Ectodermal cell (in vitro differentiated cells): ENCODE measurements around the gene SLC16A9.
"Not testable (repeated sequence)": the region's sequence is repeated elsewhere in the genome, so short reads cannot be mapped to it uniquely, and the experiment has no call there.

Experiments used
- H3K27ac ChIP-seq: 2 replicates; pipeline ENCODE4 v1.7.0; 2013; ENCODE audit warnings: mild to moderate bottlenecking, low read depth, low read length; ENCODE audit not compliant: insufficient read depth, poor library complexity, severe bottlenecking
- H3K27me3 ChIP-seq: 2 replicates; pipeline ENCODE4 v1.7.0; 2013; ENCODE audit warnings: mild to moderate bottlenecking, low read length; ENCODE audit not compliant: insufficient read depth, control insufficient read depth, poor library complexity, severe bottlenecking
- H3K36me3 ChIP-seq: one replicate; pipeline ENCODE4 v1.7.0; 2013; ENCODE audit warnings: low read length; ENCODE audit not compliant: control insufficient read depth, insufficient read depth
- H3K4me1 ChIP-seq: one replicate; pipeline ENCODE4 v1.7.0; 2013; ENCODE audit warnings: low read length; ENCODE audit not compliant: control insufficient read depth, insufficient read depth
- H3K4me3 ChIP-seq: 2 replicates; pipeline ENCODE4 v1.7.0; 2013; ENCODE audit warnings: low read depth, low read length, control low read depth; ENCODE audit not compliant: insufficient read depth
- H3K9me3 ChIP-seq: 2 replicates; pipeline ENCODE4 v1.7.0; 2013; ENCODE audit warnings: mild to moderate bottlenecking, low read length, moderate library complexity; ENCODE audit not compliant: control insufficient read depth
- WGBS, 2 experiments: methylation state at CpG; one replicate each; pipeline ENCODE4 v1.1.7; 2013; ENCODE audit warnings: missing lambda C conversion rate in 2 of 2; 5-methylcytosine and 5-hydroxymethylcytosine counted together

SLC16A9 gene

GRCh38 chr10:59744156-59744555 lies 34.5 kb upstream of the SLC16A9 start:
- not testable (repeated sequence) for H3K27me3 ChIP-seq, H3K4me1 ChIP-seq, H3K4me3 ChIP-seq, H3K27ac ChIP-seq, H3K9me3 ChIP-seq, H3K36me3 ChIP-seq
- 91 to 92% methylated on average over 32 of the region's 32 CpGs for WGBS, 2 experiments

- Histone ChIP-seq H3K4me1 (no peaks in the 10 kb centered on the region), H3K9me3 (no peaks in the 10 kb centered on the region), H3K4me3 (no peak overlapping the region), H3K36me3 (no peaks in the 10 kb centered on the region), H3K27ac (no peak overlapping the region), H3K27me3 (no peaks in the 10 kb centered on the region)
- WGBS, 2 experiments = 88 to 92% methylated on average over 5 of the region's 5 CpGs
These were observed 31.9 kb upstream of the SLC16A9 start for GRCh38 chr10:59741583-59741982.

DNA sequence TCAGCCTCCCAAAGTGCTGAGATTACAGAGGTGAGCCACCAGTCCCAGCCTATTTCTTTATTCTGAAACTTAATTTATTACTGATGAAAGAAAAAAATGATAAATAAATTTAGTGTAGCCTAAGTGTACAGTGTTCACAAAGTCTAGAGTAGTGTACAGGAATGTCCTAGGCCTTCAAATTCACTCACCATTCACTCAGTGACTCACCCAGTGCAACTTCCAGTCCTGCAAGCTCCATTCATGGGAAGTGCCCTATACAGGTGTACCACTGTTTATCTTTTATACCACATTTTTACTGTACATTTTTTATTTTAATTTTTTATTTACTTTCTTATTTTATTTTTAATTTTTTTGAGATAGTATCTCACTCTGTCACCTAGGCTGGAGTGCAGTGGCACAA lies 31.4 kb upstream of the SLC16A9 start:
- no peaks in the 10 kb centered on the region for H3K27me3 ChIP-seq
- H3K36me3 ChIP-seq = no peaks in the 10 kb centered on the region
- H3K9me3 ChIP-seq = no peaks in the 10 kb centered on the region
- no peak overlapping the region for H3K27ac ChIP-seq
- no peaks in the 10 kb centered on the region for H3K4me1 ChIP-seq
- no peak overlapping the region for H3K4me3 ChIP-seq

- no peak overlapping the region for H3K27ac ChIP-seq
- H3K36me3 ChIP-seq = no peaks in the 10 kb centered on the region
- 93 to 95% methylated on average over 1 of the region's 1 CpG for WGBS, 2 experiments
- H3K4me3 ChIP-seq = no peak overlapping the region
- no peaks in the 10 kb centered on the region for H3K9me3 ChIP-seq
- no peaks in the 10 kb centered on the region for H3K27me3 ChIP-seq
- H3K4me1 ChIP-seq = no peaks in the 10 kb centered on the region
These were observed 27.1 kb upstream of the SLC16A9 start for GRCh38 chr10:59736749-59737148.

DNA sequence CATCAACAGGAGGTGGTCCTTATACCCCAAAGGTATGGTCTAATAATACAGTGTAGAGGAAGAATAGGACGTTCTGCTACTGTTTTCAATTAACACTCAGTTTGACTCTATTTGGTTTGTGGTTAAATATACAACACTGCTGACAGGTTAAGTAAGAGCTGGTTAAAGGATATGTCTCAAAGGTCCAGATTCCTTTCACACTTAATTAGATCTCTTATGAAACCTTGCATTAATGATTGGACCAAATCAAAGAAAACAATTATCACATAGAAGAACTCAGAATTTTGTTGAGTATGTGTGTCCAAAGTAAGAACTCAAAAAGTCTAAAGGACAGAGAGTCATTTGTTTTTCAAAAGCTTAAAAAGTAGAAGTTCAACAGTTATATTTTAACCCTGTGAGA lies 25.6 kb upstream of the SLC16A9 start:
- Histone ChIP-seq H3K27ac (no peak overlapping the region), H3K4me1 (no peaks in the 10 kb centered on the region), H3K36me3 (no peaks in the 10 kb centered on the region), H3K27me3 (no peaks in the 10 kb centered on the region), H3K4me3 (no peak overlapping the region), H3K9me3 (no peaks in the 10 kb centered on the region)
- 100% methylated on average over 1 of the region's 1 CpG for WGBS, 2 experiments

GRCh38 chr10:59734014-59734462 lies 24.4 kb upstream of the SLC16A9 start:
- 78 to 81% methylated on average over 3 of the region's 3 CpGs for WGBS, 2 experiments
- H3K27me3 ChIP-seq = no peaks in the 10 kb centered on the region
- H3K4me1 ChIP-seq = no peaks in the 10 kb centered on the region
- H3K27ac ChIP-seq = no peak overlapping the region
- H3K4me3 ChIP-seq = no peak overlapping the region
- H3K36me3 ChIP-seq = no peaks in the 10 kb centered on the region
- no peaks in the 10 kb centered on the region for H3K9me3 ChIP-seq

GRCh38 chr10:59733321-59734013 lies 23.8 kb upstream of the SLC16A9 start:
- 95 to 96% methylated on average over 16 of the region's 16 CpGs for WGBS, 2 experiments
- H3K36me3 ChIP-seq, H3K27me3 ChIP-seq, H3K27ac ChIP-seq, H3K9me3 ChIP-seq, H3K4me3 ChIP-seq, H3K4me1 ChIP-seq: not testable (repeated sequence)

GRCh38 chr10:59732849-59733248 lies 23.2 kb upstream of the SLC16A9 start:
- H3K9me3 ChIP-seq, H3K27me3 ChIP-seq, H3K27ac ChIP-seq, H3K4me1 ChIP-seq, H3K36me3 ChIP-seq, H3K4me3 ChIP-seq: not testable (repeated sequence)
- 92 to 94% methylated on average over 4 of the region's 4 CpGs for WGBS, 2 experiments

DNA sequence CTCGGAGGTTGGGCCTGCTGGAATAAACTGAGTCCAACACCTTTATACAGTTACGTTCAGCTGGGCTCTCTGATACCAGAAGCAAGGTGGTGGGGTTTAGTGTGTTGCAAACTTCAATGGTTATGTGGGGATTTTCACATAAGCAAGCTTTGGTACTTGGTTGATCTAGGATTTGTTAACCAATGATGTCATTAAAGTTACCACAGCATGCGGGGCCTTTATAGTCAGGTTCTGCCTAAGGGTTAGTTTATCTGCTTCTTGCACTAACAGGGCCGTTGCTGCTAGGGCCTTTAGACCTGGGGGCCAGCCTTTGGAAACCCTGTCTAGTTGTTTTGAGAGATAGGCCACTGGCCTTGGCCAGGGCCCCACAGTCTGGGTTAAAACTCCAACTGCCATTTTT lies 19.5 kb upstream of the SLC16A9 start:
- not testable (repeated sequence) for H3K4me1 ChIP-seq, H3K36me3 ChIP-seq, H3K27ac ChIP-seq, H3K4me3 ChIP-seq, H3K9me3 ChIP-seq, H3K27me3 ChIP-seq
- WGBS, 2 experiments = 93 to 94% methylated on average over 4 of the region's 4 CpGs

DNA sequence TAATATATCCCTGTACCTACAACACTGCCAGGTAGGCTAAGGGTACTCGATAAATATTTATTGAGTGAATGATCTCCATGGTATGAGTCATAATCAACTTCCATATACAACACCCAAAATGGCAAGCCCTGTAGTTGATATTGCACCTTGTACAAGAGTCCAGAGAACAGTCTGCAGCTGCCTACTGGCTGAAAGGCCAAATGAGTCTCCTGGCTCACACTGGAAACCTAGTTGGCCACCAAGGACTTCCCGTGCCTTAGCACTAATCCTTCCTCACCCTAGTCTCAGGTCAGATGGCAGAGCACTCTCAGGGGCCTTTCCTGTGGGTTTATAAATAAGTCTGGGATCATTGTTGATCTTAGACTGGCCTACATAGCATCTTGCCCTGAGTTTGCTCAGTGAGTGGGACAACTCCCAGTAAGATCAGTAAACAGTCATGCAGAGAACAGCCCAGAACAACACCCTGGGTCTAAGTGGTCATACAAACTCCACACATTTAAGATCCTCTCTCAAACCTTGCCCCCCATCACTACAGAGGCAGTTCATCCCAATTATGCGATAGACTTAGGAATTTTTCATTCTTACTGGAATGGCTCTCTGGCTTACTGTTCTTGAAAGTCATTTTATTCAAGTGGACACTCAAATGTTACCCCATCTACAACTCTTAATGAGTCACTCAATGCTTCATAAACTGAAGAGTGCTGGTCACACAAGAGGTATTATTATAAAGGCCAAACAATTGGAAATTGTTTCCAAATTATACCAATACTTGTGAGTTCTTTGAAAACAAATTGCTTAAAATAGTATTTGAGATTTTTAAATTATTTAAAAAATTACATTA lies 14.7 kb upstream of the SLC16A9 start:
- no peaks in the 10 kb centered on the region for H3K9me3 ChIP-seq
- WGBS, 2 experiments = 98 to 100% methylated on average over 2 to 3 of the region's 3 CpGs
- no peak overlapping the region for H3K27ac ChIP-seq
- no peaks in the 10 kb centered on the region for H3K4me1 ChIP-seq
- H3K36me3 ChIP-seq = no peaks in the 10 kb centered on the region
- no peaks in the 10 kb centered on the region for H3K27me3 ChIP-seq
- no peak overlapping the region for H3K4me3 ChIP-seq
